HG03103 (cell line): Measurements from ENCODE around the gene ALDH1A1.
"Not testable (repeated sequence)": the region's sequence is repeated elsewhere in the genome, so short reads cannot be mapped to it uniquely, and the experiment has no call there.

Experiments used
- ATAC-seq: cut with Tn5 transposase; IDR thresholded peaks from one replicate; pipeline ENCODE4 v1.9.1; 2021; ENCODE audit warnings: low read depth; ENCODE audit not compliant: unreplicated experiment

The ALDH1A1 gene

GRCh38 chr9:72946318-72946717 is 6.5 kb downstream of the ALDH1A1 start:
- no peak for ATAC-seq

- no peak for ATAC-seq
Observed at GRCh38 chr9:72945391-72945790, 7.5 kb downstream of the ALDH1A1 start.

DNA sequence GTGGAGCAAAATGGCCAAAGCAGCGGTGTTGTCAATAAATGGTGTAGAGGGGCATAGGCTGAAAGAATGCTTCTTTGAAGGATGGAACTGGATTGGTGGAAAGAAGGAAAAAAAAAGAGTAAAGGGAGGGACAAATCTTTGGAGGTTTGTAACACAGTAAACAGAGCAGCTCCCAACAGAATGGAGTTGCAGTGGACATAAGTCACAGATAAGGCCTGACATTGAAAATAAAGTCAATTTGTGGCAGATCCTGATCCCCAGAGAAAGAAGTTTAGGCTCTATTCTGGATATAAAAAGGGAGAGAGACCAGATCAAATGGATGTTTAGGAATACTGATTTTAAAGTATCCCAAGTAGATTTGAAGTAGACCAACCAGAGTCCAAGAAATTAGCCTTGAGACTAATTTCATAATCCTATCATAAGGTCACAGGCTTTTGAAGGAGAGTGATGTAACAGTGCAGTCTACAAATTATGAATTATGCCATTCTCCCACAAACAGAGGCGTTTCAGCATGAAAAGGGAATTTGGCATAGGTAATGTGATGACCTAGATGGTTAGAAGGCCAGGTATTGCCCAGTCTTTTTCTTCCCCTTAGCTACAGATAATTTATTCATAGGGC is 8.9 kb downstream of the ALDH1A1 start:
- no peak for ATAC-seq

DNA sequence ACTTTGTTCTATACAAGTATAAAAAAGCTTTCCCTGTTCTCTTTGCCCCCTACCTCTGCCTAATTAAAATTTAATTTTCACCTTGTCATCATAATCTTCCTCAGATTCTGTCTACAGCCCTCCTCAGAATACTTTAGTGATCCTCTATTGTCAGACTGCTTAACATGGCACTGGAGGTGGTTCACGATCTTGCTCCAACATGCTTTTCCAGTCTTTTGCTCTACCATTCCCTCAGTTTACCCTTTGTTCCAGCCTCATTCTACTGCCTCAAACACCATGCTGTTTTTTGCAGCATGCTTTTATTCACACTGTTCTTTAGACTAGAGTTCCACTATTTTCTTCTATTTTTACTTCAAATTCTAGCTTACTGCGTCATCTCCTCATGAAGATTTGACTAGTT is 10.4 kb downstream of the ALDH1A1 start:
- ATAC-seq = no peak

DNA sequence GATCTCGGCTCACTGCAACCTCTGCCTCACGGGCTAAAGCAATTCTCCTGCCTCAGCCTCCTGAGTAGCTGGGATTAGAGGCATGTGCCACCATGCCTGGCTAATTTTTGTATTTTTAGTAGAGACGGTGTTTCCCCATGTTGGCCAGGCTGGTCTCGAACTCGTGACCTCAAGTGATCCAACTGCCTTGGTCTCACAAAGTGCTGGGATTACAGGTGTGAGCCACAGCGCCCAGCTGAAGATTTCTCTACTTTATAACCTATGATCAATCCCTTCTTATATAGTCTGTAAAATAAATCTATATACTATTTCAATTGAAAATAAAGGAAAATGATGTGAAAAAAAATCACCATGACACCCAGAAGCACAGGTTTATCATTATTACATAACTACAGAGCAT is 13.3 kb downstream of the ALDH1A1 start:
- ATAC-seq = not testable (repeated sequence)

- no peak for ATAC-seq
Observed at GRCh38 chr9:72937545-72937944, 15.3 kb downstream of the ALDH1A1 start.

DNA sequence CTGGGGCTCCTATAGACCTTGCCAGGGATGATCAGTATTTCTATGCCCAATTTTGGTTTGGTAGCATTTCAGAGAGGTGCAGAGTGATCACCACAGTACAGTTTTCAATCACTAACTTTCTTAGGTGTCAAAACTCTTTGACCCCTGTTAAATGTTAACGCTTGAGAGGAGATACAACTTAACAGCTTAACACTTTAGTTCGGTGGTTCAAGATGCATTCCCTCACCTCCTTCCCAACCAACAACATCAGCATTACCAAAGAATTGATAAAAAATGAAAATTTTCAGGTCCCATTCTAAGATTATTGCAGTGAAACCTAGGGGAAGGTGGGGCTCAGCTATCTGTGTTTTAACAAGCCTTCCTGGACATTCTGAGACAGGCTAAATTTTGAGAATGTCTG is 16.2 kb downstream of the ALDH1A1 start:
- no peak for ATAC-seq

- no peak for ATAC-seq
Observed at GRCh38 chr9:72936266-72936665, 16.6 kb downstream of the ALDH1A1 start.

DNA sequence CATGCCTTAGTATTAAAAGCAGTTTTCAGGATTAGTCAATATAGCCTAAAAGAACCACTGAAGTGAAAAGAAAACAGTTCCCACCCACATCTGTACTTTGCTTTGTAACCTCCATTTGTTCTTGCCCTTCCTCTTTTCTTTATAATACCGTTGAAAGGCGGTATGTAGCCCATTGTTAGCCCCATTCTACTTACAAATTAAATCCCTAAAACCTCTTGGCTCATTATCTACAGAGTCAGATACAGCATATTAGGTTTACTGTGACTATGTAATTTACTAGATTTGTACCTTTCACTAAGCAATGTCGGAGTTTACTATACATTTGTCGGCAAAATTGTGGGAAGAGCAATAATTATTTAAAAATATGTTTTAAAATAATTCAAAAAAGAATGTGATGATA is 17.3 kb downstream of the ALDH1A1 start:
- no peak for ATAC-seq

- no peak for ATAC-seq
Observed at GRCh38 chr9:72933730-72934665, 18.9 kb downstream of the ALDH1A1 start.

DNA sequence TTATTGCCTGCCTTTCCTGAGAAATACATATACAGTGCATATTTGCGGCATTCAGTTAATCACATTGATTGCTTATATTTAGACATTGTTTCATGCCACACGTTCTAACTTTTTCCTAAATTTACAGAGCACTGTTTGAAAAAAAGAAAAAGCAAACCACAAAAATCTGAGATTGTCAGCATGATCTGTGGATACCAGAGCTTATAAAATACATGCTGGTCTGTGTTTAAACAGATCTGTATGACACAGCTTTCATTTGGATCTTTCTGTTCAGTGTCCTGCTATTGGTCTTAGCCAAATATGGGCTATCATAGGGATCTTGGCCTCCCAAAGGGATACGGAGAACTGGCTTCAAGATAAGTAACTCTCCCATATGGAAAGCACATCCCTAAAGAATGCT is 20.2 kb downstream of the ALDH1A1 start:
- ATAC-seq = no peak

- ATAC-seq = no peak
Observed at GRCh38 chr9:72931897-72932296, 21.0 kb downstream of the ALDH1A1 start.

DNA sequence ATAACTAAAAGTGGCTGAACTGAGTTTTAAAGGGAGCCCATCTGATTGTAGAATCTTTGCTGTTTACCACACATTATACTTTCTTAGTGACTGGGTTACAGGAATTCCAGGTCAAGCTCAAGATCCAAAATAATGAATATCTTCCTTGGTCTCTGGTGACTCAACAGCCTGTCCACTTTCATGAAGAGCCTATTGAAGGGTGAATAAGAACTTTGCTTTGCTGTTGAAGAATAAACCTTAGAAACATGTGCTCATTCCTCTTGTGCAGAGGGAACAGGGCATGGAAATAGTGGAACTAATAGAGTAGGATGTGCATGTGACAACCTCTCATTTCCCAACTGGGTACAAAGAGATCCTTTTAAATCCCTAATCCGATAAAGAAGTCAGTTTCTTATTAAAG is 21.4 kb downstream of the ALDH1A1 start:
- ATAC-seq = no peak

GRCh38 chr9:72930828-72931227 is 22.0 kb downstream of the ALDH1A1 start:
- no peak for ATAC-seq

- no peak for ATAC-seq
Observed at GRCh38 chr9:72929542-72929941, 23.3 kb downstream of the ALDH1A1 start.

- no peak for ATAC-seq
Observed at GRCh38 chr9:72928042-72928507, 24.8 kb downstream of the ALDH1A1 start.

- no peak for ATAC-seq
Observed at GRCh38 chr9:72926506-72926905, 26.3 kb downstream of the ALDH1A1 start.

DNA sequence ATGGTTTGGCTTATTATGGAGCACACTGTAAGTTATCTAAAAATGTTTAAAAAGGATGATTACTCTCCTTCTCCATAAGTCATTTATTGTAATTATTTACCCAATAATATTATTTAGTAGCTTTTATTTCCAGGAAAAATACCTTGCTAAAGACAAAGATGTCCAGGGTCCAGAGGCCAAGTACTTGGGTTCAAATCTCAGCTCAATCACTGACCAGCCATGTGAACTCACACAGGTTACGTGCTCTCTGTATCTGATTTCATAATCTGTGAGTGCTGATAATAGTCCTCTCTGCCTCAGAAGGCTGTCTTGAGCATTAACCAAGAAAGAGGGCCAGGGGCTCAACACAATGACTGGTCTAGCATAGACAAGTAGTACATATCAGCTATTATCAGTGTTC is 27.0 kb downstream of the ALDH1A1 start:
- no peak for ATAC-seq

DNA sequence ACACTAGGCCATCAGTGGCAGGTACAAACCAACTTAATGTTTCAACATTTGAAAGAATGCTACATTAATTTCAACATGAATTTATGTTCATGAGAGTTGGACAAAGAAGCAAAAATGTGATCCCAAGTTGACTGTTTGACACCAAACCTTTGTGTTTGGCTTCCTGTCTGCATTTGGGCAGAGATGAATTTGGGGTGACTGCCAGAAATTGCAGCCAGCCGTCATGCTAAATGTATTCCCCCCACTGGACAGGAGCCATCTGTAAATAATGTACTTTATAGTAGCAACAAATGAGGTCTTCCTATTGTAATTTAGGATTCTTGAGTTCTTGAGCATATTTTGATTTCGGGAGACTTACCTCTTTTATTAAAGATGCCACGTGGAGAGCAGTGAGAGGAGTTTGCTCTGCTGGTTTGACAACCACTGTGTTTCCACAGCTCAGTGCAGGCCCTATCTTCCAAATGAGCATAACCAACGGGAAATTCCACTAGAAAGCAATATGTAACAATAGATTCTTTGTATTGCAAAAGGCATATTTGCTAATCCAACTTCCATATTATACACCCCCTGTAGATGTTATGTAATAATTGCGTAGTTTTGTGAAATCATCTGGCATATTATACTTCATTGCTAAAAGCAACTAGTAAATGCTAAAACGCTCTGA is 27.6 kb downstream of the ALDH1A1 start:
- ATAC-seq = no peak

- no peak for ATAC-seq
Observed at GRCh38 chr9:72924154-72924790, 28.6 kb downstream of the ALDH1A1 start.

DNA sequence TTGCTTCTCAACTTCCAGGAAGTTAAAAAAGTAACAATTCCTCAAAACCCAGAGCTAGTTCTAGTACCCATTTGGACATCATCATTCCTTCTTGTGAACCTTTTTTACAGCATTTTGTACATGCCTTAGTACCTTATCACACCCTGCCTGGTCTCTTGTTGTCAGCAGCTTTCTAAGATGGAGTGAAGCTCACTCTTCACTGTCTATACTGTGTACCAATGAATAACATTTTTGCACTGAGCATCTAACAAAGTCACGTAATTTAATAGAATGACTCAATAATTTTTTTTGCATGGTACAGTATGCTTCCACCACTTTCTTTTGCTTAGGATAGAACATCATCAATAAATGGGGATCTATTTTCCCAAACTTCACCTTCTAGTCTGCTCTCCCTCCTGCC is 29.8 kb downstream of the ALDH1A1 start:
- no peak for ATAC-seq
